ENCODE measurements around the gene RNF144B.
A peak's percentile ranks its signal among the peaks of the same experiment; 100 is the strongest.

The RNF144B gene

GRCh38 chr6:18492972-18493371 lies 105.8 kb downstream of the RNF144B start:
- DNase-seq: no peak

GRCh38 chr6:18493382-18493891 lies 106.3 kb downstream of the RNF144B start:
- no peak for DNase-seq

- DNase-seq: no peak
Observed at GRCh38 chr6:18493925-18494324, 106.8 kb downstream of the RNF144B start.

GRCh38 chr6:18495236-18495635 lies 108.1 kb downstream of the RNF144B start:
- no peak for DNase-seq

- no peak for DNase-seq
Observed at GRCh38 chr6:18496462-18496861, 109.3 kb downstream of the RNF144B start.

GRCh38 chr6:18497006-18497405 lies 109.9 kb downstream of the RNF144B start:
- DNase-seq: no peak

- DNase-seq: no peak
Observed at GRCh38 chr6:18498408-18498807, 111.3 kb downstream of the RNF144B start.

GRCh38 chr6:18500921-18501662 lies 113.9 kb downstream of the RNF144B start:
- no peak for DNase-seq

- no peak for DNase-seq
Observed at GRCh38 chr6:18501663-18502013, 114.5 kb downstream of the RNF144B start.

GRCh38 chr6:18503206-18503592 lies 116.0 kb downstream of the RNF144B start:
- no peak for DNase-seq

GRCh38 chr6:18503593-18504231 lies 116.6 kb downstream of the RNF144B start:
- DNase-seq: peak; percentile 91

GRCh38 chr6:18504232-18504596 lies 117.1 kb downstream of the RNF144B start:
- no peak for DNase-seq

GRCh38 chr6:18506382-18507017 lies 119.3 kb downstream of the RNF144B start:
- peak; percentile 95 for DNase-seq

- DNase-seq: peak; percentile 100
Observed at GRCh38 chr6:18507018-18507415, 119.9 kb downstream of the RNF144B start.

- DNase-seq: peak; percentile 50
Observed at GRCh38 chr6:18507561-18507960, 120.4 kb downstream of the RNF144B start.

- no peak for DNase-seq
Observed at GRCh38 chr6:18509871-18510643, 122.9 kb downstream of the RNF144B start.

- no peak for DNase-seq
Observed at GRCh38 chr6:18510644-18511033, 123.5 kb downstream of the RNF144B start.

- peak; percentile 91 for DNase-seq
Observed at GRCh38 chr6:18511211-18511610, 124.1 kb downstream of the RNF144B start.

GRCh38 chr6:18513253-18513798 lies 126.2 kb downstream of the RNF144B start:
- peak; percentile 84 for DNase-seq

- DNase-seq: no peak
Observed at GRCh38 chr6:18514180-18514579, 127.0 kb downstream of the RNF144B start.

GRCh38 chr6:18515767-18516166 lies 128.6 kb downstream of the RNF144B start:
- DNase-seq: no peak
